Measurements from ENCODE around the gene GPR12.

- peak; percentile 16; the same call in 1 of the 2 replicates for TF ChIP-seq CTCF (IDR thresholded peaks at IDR 0.05; ENCODE audit: low read length)
- TF ChIP-seq EZH2 (IDR thresholded peaks at IDR 0.05; ENCODE audit: borderline replicate concordance, low read length): no peak
Measured at GRCh38 chr13:26786651-26787295, 26.2 kb upstream of the GPR12 start.

All from OCI-LY1 (cell line).